Ishikawa (cell line): ENCODE data around the gene HS2ST1.

Source experiments
- CREB1 ChIP-seq: IDR thresholded peaks from 2 replicates; pipeline ENCODE4 v1.6.1; 2012; ENCODE audit warnings: low read depth
- EP300 ChIP-seq: IDR thresholded peaks from 2 replicates; pipeline ENCODE4 v1.6.1; 2012; ENCODE audit warnings: borderline replicate concordance
- NFIC ChIP-seq: IDR thresholded peaks from 2 replicates; pipeline ENCODE4 v1.6.1; 2012
- RAD21 ChIP-seq: IDR thresholded peaks from 2 replicates; pipeline ENCODE4 v1.6.1; 2012; ENCODE audit warnings: low read depth
- TAF1 ChIP-seq: IDR thresholded peaks from 2 replicates; pipeline ENCODE4 v1.6.1; 2012; ENCODE audit warnings: low read depth, mild to moderate bottlenecking
- YY1 ChIP-seq: IDR thresholded peaks from 2 replicates; pipeline ENCODE4 v1.6.1; 2012; ENCODE audit warnings: low read depth
- TF ChIP-seq, protein P1 (sequence below): IDR thresholded peaks from 2 replicates; pipeline ENCODE4 v1.6.1; 2012
- TF ChIP-seq, protein P2 (sequence below): IDR thresholded peaks from 2 replicates; pipeline ENCODE4 v1.6.1; 2012; ENCODE audit warnings: low read depth, mild to moderate bottlenecking

DNA sequence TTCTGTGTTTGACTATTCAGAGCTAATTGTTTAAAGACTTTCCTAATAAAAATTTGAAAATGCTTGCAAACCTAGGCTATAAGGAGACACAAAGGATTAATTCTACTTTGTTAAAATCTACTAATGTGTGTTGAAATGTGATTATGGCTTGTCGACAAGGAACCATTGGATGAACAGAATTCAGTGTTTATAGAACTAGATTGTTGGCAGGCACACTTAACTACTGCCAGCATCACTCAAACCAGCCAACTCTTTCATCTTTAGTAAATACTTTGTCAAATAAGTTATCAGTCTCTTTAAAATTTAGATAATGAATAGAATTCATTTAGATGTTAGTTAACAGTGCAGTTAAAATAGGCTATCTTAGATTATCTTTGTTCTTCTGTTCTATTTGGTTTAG is 27.6 kb downstream of the HS2ST1 start:
- TF ChIP-seq YY1, result no peak
- TF ChIP-seq TAF1, result no peak
- TF ChIP-seq RAD21, result no peak
- TF ChIP-seq EP300, result no peak
- TF ChIP-seq, protein P1, sequence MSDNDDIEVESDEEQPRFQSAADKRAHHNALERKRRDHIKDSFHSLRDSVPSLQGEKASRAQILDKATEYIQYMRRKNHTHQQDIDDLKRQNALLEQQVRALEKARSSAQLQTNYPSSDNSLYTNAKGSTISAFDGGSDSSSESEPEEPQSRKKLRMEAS, result no peak
- no peak for TF ChIP-seq CREB1
- TF ChIP-seq, protein P2, sequence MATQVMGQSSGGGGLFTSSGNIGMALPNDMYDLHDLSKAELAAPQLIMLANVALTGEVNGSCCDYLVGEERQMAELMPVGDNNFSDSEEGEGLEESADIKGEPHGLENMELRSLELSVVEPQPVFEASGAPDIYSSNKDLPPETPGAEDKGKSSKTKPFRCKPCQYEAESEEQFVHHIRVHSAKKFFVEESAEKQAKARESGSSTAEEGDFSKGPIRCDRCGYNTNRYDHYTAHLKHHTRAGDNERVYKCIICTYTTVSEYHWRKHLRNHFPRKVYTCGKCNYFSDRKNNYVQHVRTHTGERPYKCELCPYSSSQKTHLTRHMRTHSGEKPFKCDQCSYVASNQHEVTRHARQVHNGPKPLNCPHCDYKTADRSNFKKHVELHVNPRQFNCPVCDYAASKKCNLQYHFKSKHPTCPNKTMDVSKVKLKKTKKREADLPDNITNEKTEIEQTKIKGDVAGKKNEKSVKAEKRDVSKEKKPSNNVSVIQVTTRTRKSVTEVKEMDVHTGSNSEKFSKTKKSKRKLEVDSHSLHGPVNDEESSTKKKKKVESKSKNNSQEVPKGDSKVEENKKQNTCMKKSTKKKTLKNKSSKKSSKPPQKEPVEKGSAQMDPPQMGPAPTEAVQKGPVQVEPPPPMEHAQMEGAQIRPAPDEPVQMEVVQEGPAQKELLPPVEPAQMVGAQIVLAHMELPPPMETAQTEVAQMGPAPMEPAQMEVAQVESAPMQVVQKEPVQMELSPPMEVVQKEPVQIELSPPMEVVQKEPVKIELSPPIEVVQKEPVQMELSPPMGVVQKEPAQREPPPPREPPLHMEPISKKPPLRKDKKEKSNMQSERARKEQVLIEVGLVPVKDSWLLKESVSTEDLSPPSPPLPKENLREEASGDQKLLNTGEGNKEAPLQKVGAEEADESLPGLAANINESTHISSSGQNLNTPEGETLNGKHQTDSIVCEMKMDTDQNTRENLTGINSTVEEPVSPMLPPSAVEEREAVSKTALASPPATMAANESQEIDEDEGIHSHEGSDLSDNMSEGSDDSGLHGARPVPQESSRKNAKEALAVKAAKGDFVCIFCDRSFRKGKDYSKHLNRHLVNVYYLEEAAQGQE, result no peak
- TF ChIP-seq NFIC, result no peak
